ENCODE results near the gene FOXF2. TPM values are rescaled to one million over a fixed set of nuclear protein-coding genes. Genes with fewer than 3 reads are reported as not detected.

The FOXF2 gene
- total and polyA plus RNA-seq, 2 of the 13 experiments (the other 11 are each of a cell fraction or from before 2014, with no cell fraction given): not detected

DNA sequence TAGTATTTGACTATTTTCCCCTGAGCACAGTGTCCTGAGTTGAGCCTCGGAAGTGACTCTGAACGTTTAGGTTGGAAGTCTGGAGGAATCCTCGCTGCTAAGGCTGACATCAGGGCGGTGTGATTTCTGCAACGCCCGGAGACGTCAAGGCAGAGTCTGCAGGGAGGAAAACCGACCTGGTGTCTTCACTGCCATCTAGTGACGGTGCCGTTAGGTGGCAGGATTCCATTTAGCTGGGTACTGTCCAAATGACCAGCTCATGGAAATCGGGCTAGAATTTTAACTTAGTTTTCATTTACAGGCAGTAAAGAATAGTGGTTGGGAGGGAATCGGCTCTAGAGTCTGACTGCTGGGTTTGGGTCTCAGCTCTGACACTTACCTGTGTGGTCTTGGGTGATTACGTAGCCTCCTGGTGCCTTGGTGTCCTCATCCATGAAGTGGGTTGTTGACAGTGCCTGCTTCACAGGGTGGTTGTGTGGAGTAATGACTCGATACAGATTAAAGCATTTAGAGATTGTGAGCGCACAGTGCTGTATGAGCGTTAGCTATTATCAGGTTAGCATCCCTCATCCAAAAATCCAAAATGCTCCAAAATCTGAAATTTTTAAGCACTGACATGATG is 35.0 kb downstream of the FOXF2 start (continued):
- TF ChIP-seq XRCC5 (optimal IDR thresholded peaks at IDR 0.05; ENCODE audit: low read length) (peak; percentile 75), SALL1 (CRISPR knock-in tag; IDR thresholded peaks at IDR 0.05) (peak; percentile 34; the same call in 1 of the 2 replicates), NR2C2 (CRISPR knock-in tag; IDR thresholded peaks at IDR 0.05; ENCODE audit: borderline replicate concordance) (no peak), SETDB1 (CRISPR knock-in tag; IDR thresholded peaks at IDR 0.05; ENCODE audit: borderline replicate concordance) (no peak), SIX1 (CRISPR knock-in tag; IDR thresholded peaks at IDR 0.05; ENCODE audit: borderline replicate concordance) (no peak), TEAD3 (CRISPR knock-in tag; optimal IDR thresholded peaks at IDR 0.05; ENCODE audit: borderline replicate concordance) (peak; percentile 11), REPIN1 (CRISPR knock-in tag; IDR thresholded peaks at IDR 0.05; ENCODE audit: borderline replicate concordance, low read depth) (no peak), AHR (CRISPR knock-in tag; IDR thresholded peaks at IDR 0.05) (no peak), SMC3 (IDR thresholded peaks at IDR 0.05; ENCODE audit: low read length) (peak; percentile 49; the same call in 1 of the 2 replicates), ZNF782 (CRISPR knock-in tag; IDR thresholded peaks at IDR 0.05; ENCODE audit: borderline replicate concordance) (no peak), KDM2A (CRISPR knock-in tag; IDR thresholded peaks at IDR 0.05; ENCODE audit: borderline replicate concordance, low read depth) (peak; percentile 47; the same call in 1 of the 2 replicates)

DNA sequence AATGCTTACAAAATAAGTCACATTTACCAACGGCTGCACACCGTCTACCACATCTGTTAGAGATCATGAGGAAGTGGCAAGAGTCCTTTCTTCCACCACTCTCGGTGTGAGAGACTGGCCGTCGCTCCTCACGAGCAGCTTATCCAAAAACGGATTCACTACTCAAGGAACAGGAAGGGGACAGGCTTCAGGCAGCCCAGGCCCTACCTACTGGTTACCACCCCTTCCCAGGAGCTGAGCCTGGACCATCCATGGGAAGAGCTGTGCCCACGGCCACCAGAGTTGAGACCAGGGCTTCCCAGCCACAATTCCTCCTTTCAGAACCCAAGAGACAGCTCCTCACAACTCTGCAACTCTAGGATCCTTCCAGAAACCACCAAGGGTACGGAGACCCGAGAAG is 37.0 kb downstream of the FOXF2 start:
- Histone ChIP-seq H3K4me2 (ENCODE audit: low read depth, low read length) (no peak overlapping the region), H3K9me3 (ENCODE audit: low read length) (no peaks in the 10 kb centered on the region), H2AFZ (ENCODE audit: low read length) (no peak overlapping the region), H3K9ac (ENCODE audit: insufficient read depth, low read depth, low read length) (no peak overlapping the region), H3K4me1 (ENCODE audit: insufficient read depth, low read length) (no peaks in the 10 kb centered on the region), H4K20me1 (ENCODE audit: insufficient read depth, low read length) (no peaks in the 10 kb centered on the region), H3K27me3 (ENCODE audit: control insufficient read depth in 1 of 2, insufficient read depth in 2 of 2, low read length in 2 of 2) (peaks cover 2 to 28% of the 10 kb centered on the region in 2 experiments; a peak in 4 of 5 replicates), H3K4me3 (replicated peaks in 1 of 3; ENCODE audit: insufficient read depth in 1 of 3, low read depth in 2 of 3, low read length in 3 of 3) (no peak overlapping the region), H3K79me2 (ENCODE audit: insufficient read depth, low read length) (no peaks in the 10 kb centered on the region), H3K36me3 (replicated peaks in 1 of 2; ENCODE audit: control insufficient read depth in 1 of 2, insufficient read depth in 2 of 2, low read length in 2 of 2) (no peaks in the 10 kb centered on the region), H3K27ac (ENCODE audit: extremely low read length, insufficient read depth, low read length) (no peak overlapping the region)
- FAIRE-seq: no peak
- ChIA-PET CTCF (ENCODE audit: low intra/inter-chr PET ratio, low total read pairs) (no interaction called here), POLR2A (no interaction called here)
- ATAC-seq: no peak
- WGBS (ENCODE audit: low lambda C conversion rate): 24% methylated on average over 10 of the region's 10 CpGs
- intact Hi-C loops (cut with micrococcal nuclease; ENCODE audit: unreplicated experiment): no loop called here
- BruUV-seq (replicated peaks): no TSS peak
- DNase-seq (ENCODE audit: low spot score): no peak
- in situ Hi-C loops (cut with HindIII; ENCODE audit: extremely low pct_ligation_motif_present, low pct_unique_long_range_greater_than_20kb): no loop called here
- TF ChIP-seq TCF7L2 (IDR thresholded peaks at IDR 0.05; ENCODE audit: low read depth, low read length) (no peak), GPN1 (CRISPR knock-in tag; IDR thresholded peaks at IDR 0.05; ENCODE audit: borderline replicate concordance) (no peak)
- TF ChIP-seq, protein P1, sequence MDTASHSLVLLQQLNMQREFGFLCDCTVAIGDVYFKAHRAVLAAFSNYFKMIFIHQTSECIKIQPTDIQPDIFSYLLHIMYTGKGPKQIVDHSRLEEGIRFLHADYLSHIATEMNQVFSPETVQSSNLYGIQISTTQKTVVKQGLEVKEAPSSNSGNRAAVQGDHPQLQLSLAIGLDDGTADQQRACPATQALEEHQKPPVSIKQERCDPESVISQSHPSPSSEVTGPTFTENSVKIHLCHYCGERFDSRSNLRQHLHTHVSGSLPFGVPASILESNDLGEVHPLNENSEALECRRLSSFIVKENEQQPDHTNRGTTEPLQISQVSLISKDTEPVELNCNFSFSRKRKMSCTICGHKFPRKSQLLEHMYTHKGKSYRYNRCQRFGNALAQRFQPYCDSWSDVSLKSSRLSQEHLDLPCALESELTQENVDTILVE (CRISPR knock-in tag; IDR thresholded peaks at IDR 0.05): no peak
- TF ChIP-seq, protein P2, sequence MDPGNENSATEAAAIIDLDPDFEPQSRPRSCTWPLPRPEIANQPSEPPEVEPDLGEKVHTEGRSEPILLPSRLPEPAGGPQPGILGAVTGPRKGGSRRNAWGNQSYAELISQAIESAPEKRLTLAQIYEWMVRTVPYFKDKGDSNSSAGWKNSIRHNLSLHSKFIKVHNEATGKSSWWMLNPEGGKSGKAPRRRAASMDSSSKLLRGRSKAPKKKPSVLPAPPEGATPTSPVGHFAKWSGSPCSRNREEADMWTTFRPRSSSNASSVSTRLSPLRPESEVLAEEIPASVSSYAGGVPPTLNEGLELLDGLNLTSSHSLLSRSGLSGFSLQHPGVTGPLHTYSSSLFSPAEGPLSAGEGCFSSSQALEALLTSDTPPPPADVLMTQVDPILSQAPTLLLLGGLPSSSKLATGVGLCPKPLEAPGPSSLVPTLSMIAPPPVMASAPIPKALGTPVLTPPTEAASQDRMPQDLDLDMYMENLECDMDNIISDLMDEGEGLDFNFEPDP (CRISPR knock-in tag; conservative IDR thresholded peaks at IDR 0.05): no peak
- TF ChIP-seq, protein P3, sequence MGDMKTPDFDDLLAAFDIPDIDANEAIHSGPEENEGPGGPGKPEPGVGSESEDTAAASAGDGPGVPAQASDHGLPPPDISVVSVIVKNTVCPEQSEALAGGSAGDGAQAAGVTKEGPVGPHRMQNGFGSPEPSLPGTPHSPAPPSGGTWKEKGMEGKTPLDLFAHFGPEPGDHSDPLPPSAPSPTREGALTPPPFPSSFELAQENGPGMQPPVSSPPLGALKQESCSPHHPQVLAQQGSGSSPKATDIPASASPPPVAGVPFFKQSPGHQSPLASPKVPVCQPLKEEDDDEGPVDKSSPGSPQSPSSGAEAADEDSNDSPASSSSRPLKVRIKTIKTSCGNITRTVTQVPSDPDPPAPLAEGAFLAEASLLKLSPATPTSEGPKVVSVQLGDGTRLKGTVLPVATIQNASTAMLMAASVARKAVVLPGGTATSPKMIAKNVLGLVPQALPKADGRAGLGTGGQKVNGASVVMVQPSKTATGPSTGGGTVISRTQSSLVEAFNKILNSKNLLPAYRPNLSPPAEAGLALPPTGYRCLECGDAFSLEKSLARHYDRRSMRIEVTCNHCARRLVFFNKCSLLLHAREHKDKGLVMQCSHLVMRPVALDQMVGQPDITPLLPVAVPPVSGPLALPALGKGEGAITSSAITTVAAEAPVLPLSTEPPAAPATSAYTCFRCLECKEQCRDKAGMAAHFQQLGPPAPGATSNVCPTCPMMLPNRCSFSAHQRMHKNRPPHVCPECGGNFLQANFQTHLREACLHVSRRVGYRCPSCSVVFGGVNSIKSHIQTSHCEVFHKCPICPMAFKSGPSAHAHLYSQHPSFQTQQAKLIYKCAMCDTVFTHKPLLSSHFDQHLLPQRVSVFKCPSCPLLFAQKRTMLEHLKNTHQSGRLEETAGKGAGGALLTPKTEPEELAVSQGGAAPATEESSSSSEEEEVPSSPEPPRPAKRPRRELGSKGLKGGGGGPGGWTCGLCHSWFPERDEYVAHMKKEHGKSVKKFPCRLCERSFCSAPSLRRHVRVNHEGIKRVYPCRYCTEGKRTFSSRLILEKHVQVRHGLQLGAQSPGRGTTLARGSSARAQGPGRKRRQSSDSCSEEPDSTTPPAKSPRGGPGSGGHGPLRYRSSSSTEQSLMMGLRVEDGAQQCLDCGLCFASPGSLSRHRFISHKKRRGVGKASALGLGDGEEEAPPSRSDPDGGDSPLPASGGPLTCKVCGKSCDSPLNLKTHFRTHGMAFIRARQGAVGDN (CRISPR knock-in tag; IDR thresholded peaks at IDR 0.05): no peak
- TF ChIP-seq, protein P4, sequence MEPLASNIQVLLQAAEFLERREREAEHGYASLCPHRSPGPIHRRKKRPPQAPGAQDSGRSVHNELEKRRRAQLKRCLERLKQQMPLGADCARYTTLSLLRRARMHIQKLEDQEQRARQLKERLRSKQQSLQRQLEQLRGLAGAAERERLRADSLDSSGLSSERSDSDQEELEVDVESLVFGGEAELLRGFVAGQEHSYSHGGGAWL (CRISPR knock-in tag; IDR thresholded peaks at IDR 0.05): no peak

All from HepG2 (cell line).